Lower leg skin (tissue), 3 donors: Measurements from ENCODE around the gene ANKRD13C.

Source experiments
- POLR2A ChIP-seq, 2 donors: fragments of 450-650 bp; IDR thresholded peaks; one replicate each; pipeline ENCODE4 v1.6.1; 2016 to 2017; ENCODE audit warnings: antibody characterized with exemption in 2 of 2, mild to moderate bottlenecking in 1 of 2, moderate library complexity in 1 of 2
- TF ChIP-seq, protein P1 (sequence below), 3 donors: fragments of 450-650 bp; IDR thresholded peaks; one replicate each; pipeline ENCODE4 v1.5.1; 2016; ENCODE audit warnings: antibody characterized with exemption in 3 of 3, mild to moderate bottlenecking in 3 of 3, moderate library complexity in 2 of 3

- no peak for TF ChIP-seq POLR2A (IDR thresholded peaks at IDR 0.05)
- TF ChIP-seq, protein P1, sequence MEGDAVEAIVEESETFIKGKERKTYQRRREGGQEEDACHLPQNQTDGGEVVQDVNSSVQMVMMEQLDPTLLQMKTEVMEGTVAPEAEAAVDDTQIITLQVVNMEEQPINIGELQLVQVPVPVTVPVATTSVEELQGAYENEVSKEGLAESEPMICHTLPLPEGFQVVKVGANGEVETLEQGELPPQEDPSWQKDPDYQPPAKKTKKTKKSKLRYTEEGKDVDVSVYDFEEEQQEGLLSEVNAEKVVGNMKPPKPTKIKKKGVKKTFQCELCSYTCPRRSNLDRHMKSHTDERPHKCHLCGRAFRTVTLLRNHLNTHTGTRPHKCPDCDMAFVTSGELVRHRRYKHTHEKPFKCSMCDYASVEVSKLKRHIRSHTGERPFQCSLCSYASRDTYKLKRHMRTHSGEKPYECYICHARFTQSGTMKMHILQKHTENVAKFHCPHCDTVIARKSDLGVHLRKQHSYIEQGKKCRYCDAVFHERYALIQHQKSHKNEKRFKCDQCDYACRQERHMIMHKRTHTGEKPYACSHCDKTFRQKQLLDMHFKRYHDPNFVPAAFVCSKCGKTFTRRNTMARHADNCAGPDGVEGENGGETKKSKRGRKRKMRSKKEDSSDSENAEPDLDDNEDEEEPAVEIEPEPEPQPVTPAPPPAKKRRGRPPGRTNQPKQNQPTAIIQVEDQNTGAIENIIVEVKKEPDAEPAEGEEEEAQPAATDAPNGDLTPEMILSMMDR (IDR thresholded peaks at IDR 0.05): no peak
Measured at GRCh38 chr1:70355920-70356319, 1.4 kb upstream of the ANKRD13C start.
